GM19099 (cell line): Measurements from ENCODE around the gene PAM16.

Experiments
- POLR2A ChIP-seq: IDR thresholded peaks from 3 replicates; pipeline ENCODE4 v1.6.1; 2011; ENCODE audit warnings: low read depth; ENCODE audit not compliant: insufficient read length; ENCODE audit errors: extremely low read depth

PAM16 gene

GRCh38 chr16:4337540-4338088 lies 13.5 kb downstream of the PAM16 start:
- no peak for TF ChIP-seq POLR2A

DNA sequence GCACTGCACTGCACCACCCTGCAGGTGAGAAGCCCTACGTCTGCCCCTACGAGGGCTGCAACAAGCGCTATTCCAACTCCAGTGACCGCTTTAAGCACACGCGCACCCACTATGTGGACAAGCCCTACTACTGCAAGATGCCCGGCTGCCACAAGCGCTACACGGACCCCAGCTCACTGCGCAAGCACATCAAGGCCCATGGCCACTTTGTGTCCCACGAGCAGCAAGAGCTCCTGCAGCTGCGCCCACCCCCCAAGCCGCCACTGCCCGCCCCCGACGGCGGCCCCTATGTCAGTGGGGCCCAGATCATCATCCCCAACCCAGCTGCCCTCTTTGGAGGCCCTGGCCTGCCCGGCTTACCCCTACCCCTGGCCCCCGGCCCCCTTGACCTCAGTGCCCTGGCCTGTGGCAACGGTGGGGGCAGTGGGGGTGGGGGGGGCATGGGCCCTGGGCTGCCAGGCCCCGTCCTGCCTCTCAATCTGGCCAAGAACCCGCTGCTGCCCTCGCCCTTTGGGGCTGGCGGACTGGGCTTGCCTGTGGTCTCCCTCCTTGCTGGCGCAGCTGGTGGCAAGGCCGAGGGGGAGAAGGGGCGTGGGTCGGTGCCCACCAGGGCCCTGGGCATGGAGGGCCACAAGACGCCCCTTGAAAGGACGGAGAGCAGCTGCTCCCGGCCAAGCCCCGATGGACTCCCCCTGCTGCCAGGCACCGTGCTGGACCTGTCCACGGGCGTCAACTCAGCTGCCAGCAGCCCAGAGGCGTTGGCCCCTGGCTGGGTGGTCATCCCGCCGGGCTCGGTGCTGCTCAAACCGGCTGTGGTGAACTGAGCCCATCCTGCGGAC lies 14.2 kb downstream of the PAM16 start:
- no peak for TF ChIP-seq POLR2A

- no peak for TF ChIP-seq POLR2A
Measured at GRCh38 chr16:4334724-4335495, 16.2 kb downstream of the PAM16 start.

GRCh38 chr16:4333308-4333638 lies 17.8 kb downstream of the PAM16 start:
- no peak for TF ChIP-seq POLR2A

DNA sequence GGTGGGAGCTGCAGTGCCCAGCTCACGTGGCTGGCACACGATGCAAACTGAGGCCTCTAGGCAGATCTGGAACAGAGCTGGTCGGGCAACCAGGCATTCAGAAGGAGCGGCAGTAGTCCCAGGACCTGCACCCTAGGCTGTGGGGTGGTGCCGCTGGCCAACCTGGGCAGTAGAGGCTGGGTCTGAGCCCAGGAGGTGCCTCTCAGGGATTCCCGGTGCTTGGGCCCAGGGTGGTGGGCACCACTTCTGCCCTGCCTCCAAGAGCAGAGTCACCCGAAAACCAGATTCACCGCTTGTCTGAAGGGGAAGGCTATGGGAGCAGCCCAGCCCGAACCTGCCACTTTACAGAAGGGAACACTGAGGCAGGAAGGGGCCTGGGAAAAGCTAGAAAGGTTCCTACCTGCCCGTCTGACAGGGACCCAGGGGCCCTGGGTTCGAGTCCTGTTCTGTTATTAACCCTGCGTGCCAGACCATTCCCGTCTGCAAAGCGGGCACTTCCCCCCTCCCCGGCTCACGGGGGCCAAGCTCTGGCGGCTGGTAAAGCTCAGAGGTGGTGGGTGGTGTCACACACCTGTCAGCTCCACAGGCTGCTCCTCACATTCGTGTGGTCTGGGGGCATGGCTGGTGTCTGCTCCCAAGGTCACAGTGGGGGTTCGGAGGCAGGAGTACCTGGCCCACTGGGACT lies 18.4 kb downstream of the PAM16 start:
- no peak for TF ChIP-seq POLR2A

DNA sequence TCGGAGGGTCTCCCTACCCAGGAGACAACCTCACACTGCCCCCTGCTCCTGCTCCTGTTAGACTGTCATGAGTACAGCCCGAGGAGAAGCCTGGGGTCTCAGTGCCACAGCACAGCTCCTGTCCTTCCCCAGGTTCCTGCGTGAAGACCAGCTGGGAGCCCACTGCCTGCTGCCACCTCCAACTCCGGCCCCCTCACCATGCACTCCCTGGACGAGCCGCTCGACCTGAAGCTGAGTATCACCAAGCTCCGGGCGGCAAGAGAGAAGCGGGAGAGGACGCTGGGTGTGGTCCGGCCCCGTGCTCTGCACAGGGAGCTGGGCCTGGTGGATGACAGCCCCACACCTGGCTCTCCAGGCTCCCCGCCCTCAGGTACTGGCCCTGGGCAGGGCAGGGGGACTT lies 19.0 kb downstream of the PAM16 start:
- no peak for TF ChIP-seq POLR2A

GRCh38 chr16:4330277-4330874 lies 20.7 kb downstream of the PAM16 start:
- TF ChIP-seq POLR2A: no peak

- no peak for TF ChIP-seq POLR2A
Measured at GRCh38 chr16:4328782-4329775, 22.0 kb downstream of the PAM16 start.

DNA sequence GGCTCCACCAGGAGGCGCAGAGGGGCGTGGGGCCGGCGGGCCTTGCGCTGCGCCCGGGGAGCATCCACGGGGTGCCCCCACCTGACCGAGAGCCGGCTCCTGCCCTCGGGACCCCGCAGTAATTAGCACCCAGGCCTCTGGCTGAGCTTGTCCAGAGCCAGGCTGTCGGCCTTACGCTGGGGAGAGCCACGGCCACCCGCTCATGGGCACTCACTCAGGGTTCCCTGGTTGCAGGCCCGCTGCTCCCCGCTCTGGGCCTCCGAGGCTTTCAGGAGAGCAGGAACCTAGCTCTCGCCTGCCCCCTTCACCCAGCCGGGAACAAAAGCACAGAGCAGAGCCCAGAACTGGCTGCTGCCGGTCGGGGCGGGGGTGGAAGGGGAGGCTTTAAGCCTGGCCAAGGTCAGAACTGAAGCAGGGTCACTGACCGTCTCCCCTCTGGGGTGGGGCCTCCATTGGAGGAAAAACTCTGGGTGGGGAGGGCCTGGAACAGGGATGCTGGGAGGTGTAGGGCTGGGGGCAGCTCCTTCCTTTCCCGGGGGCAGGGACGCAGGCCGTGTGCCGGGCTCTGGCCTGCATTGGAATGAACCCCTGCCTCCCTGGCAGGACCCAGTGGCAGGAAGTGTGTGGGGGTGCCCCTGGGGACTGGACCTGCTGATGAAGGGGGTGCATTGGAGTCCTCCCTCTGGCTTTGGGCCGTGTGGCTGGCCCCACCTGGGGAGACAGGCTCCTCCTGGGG lies 22.9 kb downstream of the PAM16 start:
- TF ChIP-seq POLR2A: peak; percentile 12

GRCh38 chr16:4327386-4328045 lies 23.6 kb downstream of the PAM16 start:
- no peak for TF ChIP-seq POLR2A

GRCh38 chr16:4325253-4325758 lies 25.8 kb downstream of the PAM16 start:
- TF ChIP-seq POLR2A: no peak

- no peak for TF ChIP-seq POLR2A
Measured at GRCh38 chr16:4324492-4325252, 26.4 kb downstream of the PAM16 start.

DNA sequence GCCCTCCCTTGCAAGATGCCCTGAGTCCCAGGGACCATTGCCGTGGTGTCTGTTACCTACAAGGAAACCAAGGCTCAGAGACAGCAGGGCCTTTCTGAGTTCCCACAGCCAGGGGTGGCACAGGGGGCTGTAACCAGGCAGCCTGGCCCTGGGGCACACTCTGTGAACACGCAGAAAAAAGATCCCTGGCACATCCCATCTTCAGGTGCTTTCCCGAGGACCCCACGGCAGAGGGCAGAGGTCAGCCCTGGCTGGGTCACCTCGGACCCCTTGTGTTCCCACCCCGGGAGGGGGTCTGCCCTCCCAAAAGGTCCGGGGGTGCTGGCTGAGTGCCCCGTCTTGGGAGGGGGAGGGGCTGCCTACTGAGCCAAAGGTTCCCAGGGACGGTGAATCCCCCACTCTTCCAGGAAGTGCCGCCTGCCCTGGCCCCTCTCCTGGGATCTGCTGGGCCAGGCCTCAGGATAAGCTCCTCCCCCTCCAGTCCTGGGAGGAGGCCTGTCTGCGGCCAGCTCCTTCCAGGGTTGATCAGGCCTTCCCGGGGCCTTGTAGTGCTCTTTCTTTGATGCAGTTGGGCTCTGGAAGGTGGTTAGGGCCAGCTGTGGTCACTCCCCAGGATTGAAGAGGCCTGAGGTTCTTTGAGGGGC lies 27.2 kb downstream of the PAM16 start:
- TF ChIP-seq POLR2A: no peak
